ENCODE data around the gene CAPN11.

The CAPN11 gene

GRCh38 chr6:44217332-44218143 lies 58.9 kb downstream of the CAPN11 start:
- DNase-seq, result peak; percentile 47

DNA sequence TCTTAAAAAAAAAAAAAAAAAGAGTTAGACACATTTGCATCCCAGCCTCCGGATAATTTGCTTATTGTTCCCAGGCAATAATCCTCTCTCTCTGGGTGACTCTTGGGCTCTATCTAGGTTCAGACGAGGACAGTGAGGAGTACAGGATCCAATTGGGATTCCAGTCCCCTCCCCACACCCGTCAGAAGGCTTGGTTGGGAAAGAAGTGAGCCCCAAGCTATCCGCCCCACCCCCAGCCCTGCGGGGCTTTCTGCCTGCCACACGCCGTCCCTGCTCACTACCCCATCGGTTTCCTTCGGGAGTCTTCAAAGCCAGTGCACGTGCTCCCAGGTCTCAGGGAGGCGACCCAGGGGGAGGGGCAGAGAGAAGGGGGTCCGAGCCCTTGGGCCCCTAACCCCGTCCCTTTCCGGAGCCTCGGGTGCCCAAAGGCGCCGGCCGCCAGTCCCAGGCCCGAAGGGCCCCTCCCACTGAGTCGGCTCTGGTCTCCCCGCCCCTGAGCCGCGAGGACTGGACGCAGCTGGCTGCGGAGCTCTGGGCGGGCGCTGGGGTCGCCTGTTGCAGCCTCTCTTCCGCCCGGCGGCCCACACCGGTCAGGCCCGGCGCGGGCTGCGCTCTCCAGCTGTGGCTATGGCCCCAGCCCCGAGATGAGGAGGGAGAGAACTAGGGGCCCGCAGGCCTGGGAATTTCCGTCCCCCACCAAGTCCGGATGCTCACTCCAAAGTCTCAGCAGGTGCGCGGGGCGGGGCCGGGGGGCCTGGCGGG lies 60.6 kb downstream of the CAPN11 start:
- DNase-seq, result peak; percentile 89

- DNase-seq, result no peak
These were observed 61.5 kb downstream of the CAPN11 start for GRCh38 chr6:44219815-44220784.

GRCh38 chr6:44220913-44221290 lies 62.3 kb downstream of the CAPN11 start:
- no peak for DNase-seq

DNA sequence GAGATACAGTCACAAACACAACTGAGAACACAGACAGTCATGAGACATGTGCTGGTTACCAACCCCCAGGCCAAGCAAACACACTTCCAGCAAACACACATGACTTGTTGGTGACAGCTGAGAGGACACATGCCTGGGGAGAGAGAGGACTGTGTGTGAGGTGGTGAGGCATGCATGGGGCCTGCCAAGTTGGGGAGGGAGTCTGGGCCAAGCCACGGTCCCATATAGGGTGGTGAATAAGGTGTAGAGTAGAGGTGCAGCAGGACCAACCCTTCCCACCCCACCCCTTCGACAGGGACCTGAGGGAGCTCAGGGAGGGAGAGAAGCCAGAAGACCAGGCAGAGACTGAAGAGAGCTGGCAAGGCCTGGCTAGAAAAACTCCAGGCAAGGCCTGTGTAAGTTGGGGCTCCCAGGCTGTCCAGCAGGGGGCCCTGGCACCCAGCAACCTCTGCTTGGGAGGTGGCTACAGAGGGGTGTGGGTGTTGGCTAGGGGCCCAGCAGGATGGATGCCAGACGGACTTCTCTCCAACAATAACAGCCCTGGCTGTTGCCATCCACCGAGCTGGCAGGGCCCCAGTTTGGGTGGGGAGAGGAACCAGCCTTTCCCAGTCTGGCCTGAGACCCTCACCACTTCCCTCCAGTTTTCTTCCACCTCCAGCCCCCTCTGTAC lies 62.8 kb downstream of the CAPN11 start:
- peak; percentile 47 for DNase-seq

GRCh38 chr6:44221961-44222335 lies 63.3 kb downstream of the CAPN11 start:
- no peak for DNase-seq

GRCh38 chr6:44222486-44223318 lies 64.1 kb downstream of the CAPN11 start:
- DNase-seq, result peak; percentile 69

- DNase-seq, result peak; percentile 73
These were observed 64.9 kb downstream of the CAPN11 start, which contains the start of gene SLC29A1 for GRCh38 chr6:44223319-44224028. Gene SLC29A1 (plus strand): TSS chr6:44223595. CDS start chr6:44227314, 3,719 bp downstream.

DNA sequence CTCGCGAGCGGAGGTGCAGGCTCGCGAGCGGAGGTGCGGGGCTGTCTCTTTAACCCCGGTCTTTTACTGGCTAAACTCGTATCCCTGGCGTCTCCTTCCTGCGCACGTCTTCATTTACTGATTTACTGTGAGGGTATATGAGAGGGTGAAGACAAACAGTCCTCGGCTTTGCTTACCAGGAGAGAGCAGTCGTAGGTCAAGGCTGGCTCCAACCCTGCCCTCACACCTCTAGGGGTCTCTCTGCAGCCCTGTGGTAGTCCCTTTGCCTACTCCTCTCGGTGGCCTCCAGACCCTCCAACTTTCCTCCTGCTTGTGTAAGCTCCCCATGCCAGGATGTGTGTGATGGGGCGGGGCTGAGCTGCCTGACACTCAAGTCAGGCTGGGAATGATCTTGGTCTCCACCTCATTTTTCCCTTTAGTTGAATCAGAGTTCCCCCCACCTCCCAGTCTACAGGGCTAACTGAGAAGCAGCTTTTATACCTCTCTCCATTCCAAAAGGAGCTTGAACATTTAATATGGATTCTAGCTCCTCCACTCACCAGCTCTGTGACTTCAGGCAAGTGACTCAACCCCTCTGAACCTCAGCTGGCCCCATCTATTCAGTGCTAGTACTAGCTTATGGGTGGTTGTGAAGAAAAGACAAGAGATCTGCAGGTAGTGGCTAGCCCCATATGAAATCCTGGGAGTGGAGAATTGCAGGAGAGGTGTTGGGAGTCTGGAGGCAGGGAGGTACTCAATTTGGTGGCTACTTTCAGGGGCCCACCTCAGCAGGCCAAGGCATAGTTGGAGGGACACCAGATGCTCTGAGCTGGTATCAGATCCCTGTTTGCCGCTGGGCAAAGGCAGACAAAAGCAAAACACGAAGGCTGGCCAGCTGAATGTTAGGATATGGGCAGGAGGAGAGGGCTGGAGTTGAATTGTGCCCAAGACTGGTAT lies 65.7 kb downstream of the CAPN11 start:
- peak; percentile 65 for DNase-seq

DNA sequence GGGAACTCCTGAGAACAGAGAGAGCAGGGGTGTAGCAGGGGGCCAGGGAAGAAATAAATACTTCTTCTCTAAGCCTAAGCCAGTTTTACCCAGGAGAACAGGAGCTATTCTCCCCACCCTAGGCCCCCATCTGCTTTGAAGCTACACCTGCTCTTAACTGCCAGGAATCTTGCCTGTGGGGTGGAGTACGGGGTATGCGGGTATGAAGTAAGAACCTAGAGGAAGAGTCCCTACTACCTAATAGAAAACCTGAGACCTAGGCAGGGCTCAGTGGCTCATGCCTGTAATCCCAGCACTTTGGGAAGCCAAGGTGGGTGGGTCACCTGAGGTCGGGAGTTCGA lies 66.3 kb downstream of the CAPN11 start:
- DNase-seq, result no peak

DNA sequence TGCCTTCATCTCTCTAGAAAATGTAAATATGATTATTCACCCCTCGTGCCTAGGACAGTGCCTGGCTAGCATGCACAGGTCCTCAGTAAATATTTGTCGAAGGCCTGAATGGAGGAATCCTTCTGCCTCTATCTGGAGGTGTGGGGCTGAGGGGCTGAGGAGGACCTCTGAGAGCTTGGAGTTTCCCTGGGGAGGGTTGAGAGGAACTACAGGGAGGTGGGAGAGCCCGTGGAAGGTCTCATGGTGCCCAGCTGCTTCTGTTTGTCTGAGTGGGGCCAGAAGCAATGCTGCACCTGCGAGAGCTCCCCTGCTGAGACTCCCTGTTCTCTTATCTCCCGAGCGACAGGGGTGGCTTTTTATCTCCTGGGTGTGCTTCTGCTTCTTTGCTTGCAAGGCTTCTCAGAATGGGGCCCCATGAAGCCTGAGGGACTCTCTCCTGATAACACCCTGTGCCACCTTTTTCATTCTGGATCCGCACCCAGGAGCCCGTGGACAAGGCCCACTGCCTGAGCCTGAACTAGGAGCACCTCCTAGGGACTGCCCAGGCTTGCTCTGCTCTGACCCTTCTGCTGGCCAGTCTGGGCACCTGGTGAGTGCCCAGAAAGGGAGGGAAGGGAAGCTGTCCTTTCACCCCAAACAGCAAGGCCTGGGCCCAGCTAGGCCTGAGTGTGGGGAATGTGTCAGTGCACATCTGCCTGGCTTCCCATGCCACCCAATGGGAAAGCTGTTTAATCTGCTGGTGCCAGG lies 67.1 kb downstream of the CAPN11 start:
- no peak for DNase-seq

DNA sequence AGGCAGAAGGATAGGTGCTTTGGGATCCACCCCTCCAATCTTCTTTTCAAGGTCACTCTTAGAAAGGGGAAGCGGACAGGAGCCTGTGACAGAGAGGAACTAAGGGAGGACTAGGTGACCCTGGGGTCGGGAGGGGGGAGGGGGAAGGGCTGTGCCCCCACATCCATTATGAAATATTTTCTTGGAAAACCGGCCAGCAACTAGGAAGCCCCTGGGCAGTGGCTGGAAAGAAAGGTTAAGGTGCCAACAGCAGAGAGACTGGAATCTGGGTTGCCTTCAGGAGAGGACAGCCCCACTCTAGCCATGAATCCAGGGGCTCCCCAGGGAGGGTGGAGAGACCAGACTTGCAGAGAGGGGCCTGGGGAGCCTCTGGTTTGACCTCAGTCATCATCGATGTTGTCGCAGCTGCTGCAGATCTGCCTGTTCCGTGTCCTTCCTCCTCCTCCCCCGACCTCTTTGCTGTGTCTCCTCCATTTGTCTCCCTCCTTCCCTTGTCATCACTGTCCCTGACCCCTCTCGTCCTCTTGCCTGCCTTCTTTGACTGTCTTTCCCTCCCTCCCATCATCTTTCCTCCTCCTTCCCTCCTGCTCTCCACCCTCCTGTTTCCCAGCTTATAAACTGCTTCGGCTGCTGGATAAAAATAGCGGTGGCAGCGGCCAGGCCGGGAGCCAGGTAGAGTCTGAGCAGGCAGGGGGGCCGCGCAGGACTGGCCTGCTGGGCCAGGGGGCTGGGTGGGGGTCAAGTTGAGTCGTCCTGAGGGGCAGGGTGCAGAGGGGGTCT lies 67.9 kb downstream of the CAPN11 start:
- DNase-seq, result peak; percentile 46

DNA sequence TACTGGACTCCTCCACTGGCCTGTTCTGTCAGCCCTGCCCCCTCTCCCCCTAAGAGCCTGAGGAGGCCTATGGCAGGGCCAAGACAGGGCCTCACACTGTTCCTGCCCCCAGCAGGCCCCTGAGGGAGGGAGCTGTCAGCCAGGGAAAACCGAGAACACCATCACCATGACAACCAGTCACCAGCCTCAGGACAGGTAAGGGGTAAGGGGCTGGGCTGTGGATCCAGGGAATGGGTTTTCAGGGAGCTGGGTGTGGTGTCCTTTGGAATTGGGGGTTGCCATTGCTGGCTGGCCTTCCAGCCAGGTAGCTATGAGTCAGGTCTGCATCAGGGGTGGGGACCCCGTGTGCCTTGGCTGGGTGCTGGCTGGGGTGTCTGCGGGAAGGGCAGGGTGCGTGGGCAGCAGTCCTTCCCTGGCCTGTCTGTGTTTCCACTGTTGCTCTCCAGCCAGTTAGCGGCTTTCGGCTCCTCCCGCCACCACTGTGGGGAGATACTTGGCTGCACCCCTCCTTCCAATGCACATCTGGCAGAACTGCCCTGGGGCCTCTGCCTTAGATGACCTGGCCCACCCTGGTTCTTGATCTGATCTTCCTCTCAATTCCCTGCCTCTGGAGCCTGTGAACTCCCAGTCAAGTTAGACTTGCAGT lies 68.7 kb downstream of the CAPN11 start:
- DNase-seq, result no peak

GRCh38 chr6:44228031-44228430 lies 69.4 kb downstream of the CAPN11 start:
- DNase-seq, result no peak

GRCh38 chr6:44228433-44228832 lies 69.8 kb downstream of the CAPN11 start:
- no peak for DNase-seq

GRCh38 chr6:44228836-44229235 lies 70.2 kb downstream of the CAPN11 start:
- no peak for DNase-seq

DNA sequence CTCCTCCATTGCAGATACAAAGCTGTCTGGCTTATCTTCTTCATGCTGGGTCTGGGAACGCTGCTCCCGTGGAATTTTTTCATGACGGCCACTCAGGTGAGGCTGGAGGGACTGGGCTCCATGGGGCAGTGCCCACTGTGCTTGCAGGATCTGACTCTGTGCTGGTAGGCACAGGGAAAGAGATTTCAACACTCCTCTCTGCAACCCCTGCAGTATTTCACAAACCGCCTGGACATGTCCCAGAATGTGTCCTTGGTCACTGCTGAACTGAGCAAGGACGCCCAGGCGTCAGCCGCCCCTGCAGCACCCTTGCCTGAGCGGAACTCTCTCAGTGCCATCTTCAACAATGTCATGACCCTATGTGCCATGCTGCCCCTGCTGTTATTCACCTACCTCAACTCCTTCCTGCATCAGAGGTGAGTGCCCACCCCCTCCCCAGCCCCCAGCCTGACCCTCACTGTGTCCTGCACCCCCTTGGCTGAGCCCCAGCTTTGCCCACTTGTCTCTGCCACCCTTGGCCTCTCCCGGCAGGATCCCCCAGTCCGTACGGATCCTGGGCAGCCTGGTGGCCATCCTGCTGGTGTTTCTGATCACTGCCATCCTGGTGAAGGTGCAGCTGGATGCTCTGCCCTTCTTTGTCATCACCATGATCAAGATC lies 70.9 kb downstream of the CAPN11 start:
- DNase-seq, result no peak
